ENCODE results near the gene PPP1R16B. TPM values are rescaled to one million over a fixed set of nuclear protein-coding genes. Genes with fewer than 3 reads are reported as not detected.

The PPP1R16B gene
- total and polyA plus RNA-seq, 2 of the 8 experiments (the other 6 are each of a cell fraction or from before 2014, with no cell fraction given), result 2.6 to 8.9 TPM

GRCh38 chr20:38847840-38848239 lies 42.3 kb downstream of the PPP1R16B start:
- H3K14ac ChIP-seq (ENCODE audit: insufficient read length), result no peak overlapping the region
- no peak overlapping the region for H4K5ac ChIP-seq (ENCODE audit: insufficient read length, low read depth, low read length)
- FAIRE-seq (no peak), DNase-seq (ENCODE audit: low read depth in 1 of 2, low spot score in 2 of 2) (no peak)
- no peak overlapping the region for H3K4ac ChIP-seq (replicated peaks; ENCODE audit: insufficient read length, low read depth, low read length)
- no peak overlapping the region for H2BK12ac ChIP-seq (ENCODE audit: low read depth, low read length)
- H3K79me1 ChIP-seq (ENCODE audit: low read depth, low read length), result 0 out of 2 replicates have a peak, but pooled peaks cover 2% of the 10 kb centered on the region
- H3K9me3 ChIP-seq (ENCODE audit: insufficient read depth in 2 of 2, low read depth in 1 of 2, low read length in 1 of 2), result no peaks in the 10 kb centered on the region
- H3K79me2 ChIP-seq (ENCODE audit: control insufficient read depth in 1 of 2, insufficient read depth in 2 of 2, low read length in 2 of 2), result no peaks in the 10 kb centered on the region
- H3K4me3 ChIP-seq (ENCODE audit: extremely low read depth in 1 of 4, insufficient read depth in 2 of 4, low read depth in 3 of 4, low read length in 4 of 4), result no peak overlapping the region
- H2AK5ac ChIP-seq (ENCODE audit: low read depth, low read length), result no peak overlapping the region
- ChIA-PET POLR2A (ENCODE audit: partially characterized antibody) (interaction anchor here (1.0 kb wide), 1 partner anchor 47 kb away, joined by 3 read pairs; no protein-coding TSS in a partner anchor), CTCF (ENCODE audit: partially characterized antibody) (interaction anchor here (1.1 to 2.7 kb wide), 2 partner anchors 13 to 20 kb away, joined by 3 to 12 read pairs; no protein-coding TSS in a partner anchor)
- no peaks in the 10 kb centered on the region for H3K4me1 ChIP-seq (replicated peaks in 1 of 4; ENCODE audit: control insufficient read depth in 3 of 4, insufficient read depth in 4 of 4, low read length in 3 of 4)
- H2BK120ac ChIP-seq (replicated peaks; ENCODE audit: low read depth, low read length), result no peak overlapping the region
- H2BK15ac ChIP-seq (ENCODE audit: low read length), result no peak overlapping the region
- H3K18ac ChIP-seq (ENCODE audit: extremely low read depth, low read length), result no peak overlapping the region
- no peak overlapping the region for H2BK20ac ChIP-seq (ENCODE audit: low read length)
- no peaks in the 10 kb centered on the region for H3K27me3 ChIP-seq (replicated peaks in 1 of 4; ENCODE audit: control insufficient read depth in 3 of 4, extremely low read depth in 1 of 4, insufficient read depth in 3 of 4, low read length in 3 of 4)
- 72% methylated on average over 1 of the region's 1 CpG; no CpG with 5 or more reads in 1 of the 2 experiments for WGBS, 2 experiments (ENCODE audit: extremely low coverage in 1 of 2, insufficient coverage in 1 of 2, insufficient read length in 1 of 2, insufficient replicate concordance in 2 of 2, low coverage in 1 of 2, low lambda C conversion rate in 2 of 2, missing lambda C conversion rate in 1 of 2)
- H3K56ac ChIP-seq (replicated peaks; ENCODE audit: insufficient read length, low read depth, low read length), result no peak overlapping the region
- H3K4me2 ChIP-seq (ENCODE audit: insufficient read depth in 1 of 2, low read depth in 2 of 2, low read length in 2 of 2), result no peak overlapping the region
- H2AFZ ChIP-seq (ENCODE audit: low read length), result no peak overlapping the region
- H3K23ac ChIP-seq (ENCODE audit: insufficient read length), result no peak overlapping the region
- H3K36me3 ChIP-seq (ENCODE audit: control insufficient read depth in 2 of 4, insufficient read depth in 4 of 4, low read length in 3 of 4), result no peaks in the 10 kb centered on the region
- no peak overlapping the region for H3K27ac ChIP-seq (ENCODE audit: low read depth, low read length)
- no peaks in the 10 kb centered on the region; the same call in 1 of the 2 replicates for H3K23me2 ChIP-seq (ENCODE audit: low read depth, low read length)
- H4K8ac ChIP-seq (ENCODE audit: extremely low read depth, insufficient read depth, low read length), result no peak overlapping the region
- H3K9ac ChIP-seq (replicated peaks in 1 of 4; ENCODE audit: extremely low read depth in 1 of 4, low read depth in 3 of 4, low read length in 3 of 4), result no peak overlapping the region
- H2BK5ac ChIP-seq (ENCODE audit: low read depth, low read length), result no peak overlapping the region
- H4K91ac ChIP-seq (replicated peaks; ENCODE audit: insufficient read length, low read length), result no peak overlapping the region
- H4K20me1 ChIP-seq (replicated peaks in 1 of 2; ENCODE audit: control insufficient read depth in 1 of 2, insufficient read depth in 2 of 2, low read length in 2 of 2), result no peaks in the 10 kb centered on the region
- no peak for TF ChIP-seq SUZ12 (IDR thresholded peaks at IDR 0.05; ENCODE audit: low read length)
- TF ChIP-seq EP300 (IDR thresholded peaks at IDR 0.05; ENCODE audit: borderline replicate concordance in 1 of 2, low read depth in 2 of 2, low read length in 2 of 2), result no peak
- no peak for TF ChIP-seq GABPA (IDR thresholded peaks at IDR 0.05; ENCODE audit: borderline replicate concordance, insufficient read depth, low read length)
- TF ChIP-seq CBX5 (IDR thresholded peaks at IDR 0.05; ENCODE audit: low read depth, low read length), result no peak
- no peak for TF ChIP-seq KDM1A (IDR thresholded peaks at IDR 0.05; ENCODE audit: borderline replicate concordance, low read length)
- no peak for TF ChIP-seq SP1 (IDR thresholded peaks at IDR 0.05; ENCODE audit: low read depth, low read length)
- TF ChIP-seq POLR2A (IDR thresholded peaks at IDR 0.05; ENCODE audit: control extremely low read depth in 1 of 2, low read depth in 2 of 2, low read length in 2 of 2), result no peak
- TF ChIP-seq SAP30 (IDR thresholded peaks at IDR 0.05; ENCODE audit: insufficient read depth, insufficient replicate concordance, low read length), result no peak
- no peak for TF ChIP-seq RFX5 (IDR thresholded peaks at IDR 0.05; ENCODE audit: borderline replicate concordance, low read depth, low read length)
- no peak for TF ChIP-seq CHD2 (IDR thresholded peaks at IDR 0.05; ENCODE audit: low read length)
- TF ChIP-seq NANOG (IDR thresholded peaks at IDR 0.05; ENCODE audit: insufficient read depth, low read depth, low read length, poor library complexity, severe bottlenecking), result no peak
- TF ChIP-seq SRF (IDR thresholded peaks at IDR 0.05; ENCODE audit: low read depth, low read length), result no peak
- TF ChIP-seq FOSL1 (IDR thresholded peaks at IDR 0.05; ENCODE audit: insufficient read depth, low read depth, low read length), result no peak
- no peak for TF ChIP-seq POU5F1 (IDR thresholded peaks at IDR 0.05; ENCODE audit: low read depth, low read length)
